Loucy (cell line): ENCODE data around the gene RCL1.
A peak's percentile ranks its signal among the peaks of the same experiment; 100 is the strongest.

Experiments
- H2AFZ ChIP-seq: fragments of 200-600 bp; sonication (generic); 2 replicates; pipeline ENCODE4 v1.6.0; 2016; ENCODE audit warnings: antibody characterized with exemption, mild to moderate bottlenecking, low read length, moderate library complexity
- H3F3A ChIP-seq: fragments of 200-600 bp; 2 replicates; pipeline ENCODE4 v1.6.0; 2016; ENCODE audit warnings: antibody characterized with exemption, low read depth, mild to moderate bottlenecking
- H3K27me3 ChIP-seq: fragments of 200-600 bp; sonication (generic); 2 replicates; pipeline ENCODE4 v1.6.1; 2014; ENCODE audit warnings: low read length, mild to moderate bottlenecking; ENCODE audit not compliant: insufficient read depth, poor library complexity, severe bottlenecking
- H3K36me3 ChIP-seq: fragments of 200-600 bp; sonication (generic); 2 replicates; pipeline ENCODE4 v1.6.1; 2016; ENCODE audit warnings: low read length; ENCODE audit not compliant: insufficient read depth
- H3K4me1 ChIP-seq: fragments of 200-600 bp; sonication (generic); 2 replicates; pipeline ENCODE4 v1.5.1; 2014; ENCODE audit warnings: low read length, mild to moderate bottlenecking; ENCODE audit not compliant: insufficient read depth, poor library complexity, severe bottlenecking
- H3K4me2 ChIP-seq: fragments of 200-600 bp; sonication (generic); 2 replicates; pipeline ENCODE4 v1.6.0; 2014; ENCODE audit warnings: antibody characterized with exemption, low read length, low read depth, mild to moderate bottlenecking; ENCODE audit not compliant: poor library complexity, severe bottlenecking
- H3K4me3 ChIP-seq: fragments of 200-600 bp; sonication (generic); 2 replicates; pipeline ENCODE4 v1.5.1; 2014; ENCODE audit warnings: low read length, mild to moderate bottlenecking, mixed read lengths; ENCODE audit not compliant: poor library complexity, severe bottlenecking
- H3K79me2 ChIP-seq: fragments of 200-600 bp; sonication (generic); 2 replicates; pipeline ENCODE4 v1.6.1; 2014; ENCODE audit warnings: low read length; ENCODE audit not compliant: insufficient read depth
- H3K9ac ChIP-seq: fragments of 200-600 bp; sonication (generic); 2 replicates; pipeline ENCODE4 v1.6.0; 2014; ENCODE audit warnings: mild to moderate bottlenecking, low read depth, low read length, moderate library complexity; ENCODE audit not compliant: poor library complexity, severe bottlenecking
- H3K9me2 ChIP-seq: fragments of 200-600 bp; sonication (generic); replicated peaks from 2 replicates; pipeline ENCODE4 v1.6.1; 2016; ENCODE audit warnings: low read depth, low read length, mixed read lengths
- H3K9me3 ChIP-seq: fragments of 200-600 bp; sonication (generic); 2 replicates; pipeline ENCODE4 v1.6.1; 2014; ENCODE audit warnings: mild to moderate bottlenecking, antibody characterized with exemption, low read length, low read depth; ENCODE audit not compliant: insufficient read depth
- H4K20me1 ChIP-seq: fragments of 200-600 bp; sonication (generic); 2 replicates; pipeline ENCODE4 v1.6.0; 2014; ENCODE audit warnings: antibody characterized with exemption, low read length, mild to moderate bottlenecking; ENCODE audit not compliant: insufficient read depth, poor library complexity, severe bottlenecking
- CTCF ChIP-seq: fragments of 200-600 bp; sonication (generic); conservative IDR thresholded peaks from 2 replicates; pipeline ENCODE4 v1.5.1; 2014; ENCODE audit warnings: mild to moderate bottlenecking, antibody characterized with exemption, low read length
- EZH2phosphoT487 ChIP-seq: fragments of 200-600 bp; IDR thresholded peaks from 2 replicates; pipeline ENCODE4 v1.6.1; 2018; ENCODE audit warnings: antibody characterized with exemption, mild to moderate bottlenecking, moderate library complexity, borderline replicate concordance

Gene RCL1

GRCh38 chr9:4842734-4843133 is 50.0 kb downstream of the RCL1 start:
- Histone ChIP-seq H3K4me1 (no peaks in the 10 kb centered on the region), H3K9me2 (no peaks in the 10 kb centered on the region), H2AFZ (no peak overlapping the region), H3K9me3 (no peaks in the 10 kb centered on the region), H3K36me3 (peaks cover 57% of the 10 kb centered on the region), H4K20me1 (no peaks in the 10 kb centered on the region), H3F3A (no peaks in the 10 kb centered on the region), H3K4me3 (no peak overlapping the region), H3K4me2 (no peak overlapping the region), H3K27me3 (no peaks in the 10 kb centered on the region), H3K79me2 (no peaks in the 10 kb centered on the region), H3K9ac (no peak overlapping the region)
- TF ChIP-seq CTCF: no peak
- no peak for TF ChIP-seq EZH2phosphoT487

- H3K79me2 ChIP-seq: no peaks in the 10 kb centered on the region
- H3K4me2 ChIP-seq: no peak overlapping the region
- H3F3A ChIP-seq: no peaks in the 10 kb centered on the region
- no peaks in the 10 kb centered on the region for H3K9me3 ChIP-seq
- H3K27me3 ChIP-seq: no peaks in the 10 kb centered on the region
- H4K20me1 ChIP-seq: no peaks in the 10 kb centered on the region
- H3K9ac ChIP-seq: no peak overlapping the region
- TF ChIP-seq EZH2phosphoT487: no peak
- no peak for TF ChIP-seq CTCF
- no peak overlapping the region for H2AFZ ChIP-seq
- H3K4me3 ChIP-seq: no peak overlapping the region
- H3K9me2 ChIP-seq: no peaks in the 10 kb centered on the region
- H3K4me1 ChIP-seq: peaks cover 4% of the 10 kb centered on the region
- peaks cover 56% of the 10 kb centered on the region for H3K36me3 ChIP-seq
Measured at GRCh38 chr9:4844056-4844838, 51.5 kb downstream of the RCL1 start.

GRCh38 chr9:4849369-4849768 is 56.6 kb downstream of the RCL1 start:
- TF ChIP-seq EZH2phosphoT487 (no peak), CTCF (peak; percentile 38)
- no peak overlapping the region for H3K4me2 ChIP-seq
- peaks cover 62% of the 10 kb centered on the region for H3K36me3 ChIP-seq
- no peaks in the 10 kb centered on the region for H3K9me3 ChIP-seq
- no peak overlapping the region for H3K9ac ChIP-seq
- H3K27me3 ChIP-seq: no peaks in the 10 kb centered on the region
- H3K4me3 ChIP-seq: no peak overlapping the region
- H2AFZ ChIP-seq: no peak overlapping the region
- no peaks in the 10 kb centered on the region for H3K9me2 ChIP-seq
- H4K20me1 ChIP-seq: no peaks in the 10 kb centered on the region
- peaks cover 4% of the 10 kb centered on the region for H3K4me1 ChIP-seq
- H3K79me2 ChIP-seq: no peaks in the 10 kb centered on the region
- no peaks in the 10 kb centered on the region for H3F3A ChIP-seq
